CD1c-positive myeloid dendritic cell (primary cell): ENCODE measurements around the gene AKR1C2.
"Not testable (repeated sequence)": the region's sequence is repeated elsewhere in the genome, so short reads cannot be mapped to it uniquely, and the experiment has no call there.

Experiments used
- DNase-seq: peaks from one replicate; pipeline ENCODE4 v3.0.0-alpha.2; 2016; ENCODE audit errors: extremely low spot score

AKR1C2 gene

GRCh38 chr10:4961558-4961957, 42.1 kb downstream of the AKR1C2 start:
- DNase-seq, result not testable (repeated sequence)

GRCh38 chr10:4956955-4957645, 46.6 kb downstream of the AKR1C2 start:
- not testable (repeated sequence) for DNase-seq

- not testable (repeated sequence) for DNase-seq
These were observed 47.6 kb downstream of the AKR1C2 start for GRCh38 chr10:4956088-4956487.

- DNase-seq, result no peak
These were observed 50.3 kb downstream of the AKR1C2 start for GRCh38 chr10:4953405-4953804.

GRCh38 chr10:4951512-4952162, 52.0 kb downstream of the AKR1C2 start:
- DNase-seq, result not testable (repeated sequence)

- DNase-seq, result no peak
These were observed 55.7 kb downstream of the AKR1C2 start for GRCh38 chr10:4947635-4948596.

- no peak for DNase-seq
These were observed 56.5 kb downstream of the AKR1C2 start for GRCh38 chr10:4947039-4947634.

- no peak for DNase-seq
These were observed 57.6 kb downstream of the AKR1C2 start for GRCh38 chr10:4945766-4946717.

- no peak for DNase-seq
These were observed 58.8 kb downstream of the AKR1C2 start for GRCh38 chr10:4944841-4945240.

- no peak for DNase-seq
These were observed 59.8 kb downstream of the AKR1C2 start for GRCh38 chr10:4943821-4944220.

- DNase-seq, result not testable (repeated sequence)
These were observed 60.2 kb downstream of the AKR1C2 start for GRCh38 chr10:4943416-4943815.

GRCh38 chr10:4942931-4943330, 60.7 kb downstream of the AKR1C2 start:
- not testable (repeated sequence) for DNase-seq

GRCh38 chr10:4941540-4942330, 61.9 kb downstream of the AKR1C2 start:
- no peak for DNase-seq

- DNase-seq, result not testable (repeated sequence)
These were observed 62.7 kb downstream of the AKR1C2 start for GRCh38 chr10:4940909-4941308.

- DNase-seq, result not testable (repeated sequence)
These were observed 63.6 kb downstream of the AKR1C2 start for GRCh38 chr10:4940073-4940428.

- no peak for DNase-seq
These were observed 64.2 kb downstream of the AKR1C2 start for GRCh38 chr10:4939224-4940072.
